K562 (cell line): ENCODE results near the gene NTRK2. TPM values are rescaled to one million over a fixed set of nuclear protein-coding genes. Genes with fewer than 3 reads are reported as not detected.

Experiments
- ATAC-seq: fragments of 200-7000 bp; cut with Tn5 transposase; 3 replicates; pipeline ENCODE4 v1.9.1; 2020; ENCODE audit warnings: moderate library complexity
- BruUV-seq: library from RNA; stranded (reverse); fragments of 400-500 nt; replicated peaks from 2 replicates; lab custom pipeline; 2021; lab: Mats Ljungman, UMichigan
- CTCF ChIA-PET: fragments of 300-600 bp; formaldehyde crosslinking; extraction: SDS; loops from one replicate; lab custom pipeline; 2021; ENCODE audit warnings: low intra/inter-chr PET ratio; lab: Yijun Ruan, JAX
- POLR2A ChIA-PET: fragments of 300-600, 350-650 bp; sonication (Branson Sonifier 250); formaldehyde crosslinking; extraction: SDS; loops from one replicate; lab custom pipeline; 2021; ENCODE audit warnings: antibody characterized with exemption, inconsistent platforms; lab: Yijun Ruan, JAX
- DNase-seq, 4 experiments: peaks; one replicate each; pipeline versions ENCODE4 v3.0.0 to v3.0.0-alpha.2; 2011 to 2018; ENCODE audit warnings: low spot score in 3 of 4, mixed read lengths in 3 of 4; ENCODE audit errors: extremely low read depth in 1 of 4
- FAIRE-seq: peaks from 2 replicates; lab custom pipeline; 2011; peaks lifted over from hg19 to GRCh38; lab: Jason Lieb, UNC
- H2AFZ ChIP-seq: 2 replicates; pipeline ENCODE4 v1.6.0; 2011; ENCODE audit warnings: low read depth, low read length, control low read depth, inconsistent platforms
- H3K27ac ChIP-seq: fragments of 200-600 bp; 3 replicates; pipeline ENCODE4 v1.8.0; 2011; ENCODE audit warnings: low read depth, mild to moderate bottlenecking, control low read depth, inconsistent platforms, low read length, moderate library complexity, mixed read lengths; ENCODE audit errors: extremely low read depth
- H3K27me3 ChIP-seq, 2 experiments: fragments of 300-600 bp in 1 of 2; 2 replicates in 1 of 2; 3 replicates in 1 of 2; pipeline versions ENCODE4 v1.6.0 to v1.8.0; 2011; ENCODE audit warnings: inconsistent platforms in 2 of 2, low read length in 2 of 2, mild to moderate bottlenecking in 1 of 2, mixed read lengths in 1 of 2, moderate library complexity in 1 of 2; ENCODE audit not compliant: control insufficient read depth in 2 of 2, insufficient read depth in 2 of 2
- H3K36me3 ChIP-seq: fragments of 300-600 bp; 3 replicates; pipeline ENCODE4 v1.8.0; 2011; ENCODE audit warnings: mild to moderate bottlenecking, low read length, inconsistent platforms; ENCODE audit not compliant: control insufficient read depth, insufficient read depth
- H3K4me1 ChIP-seq, 2 experiments: fragments of 200-600 bp in 1 of 2; replicated peaks in 1 of 2; 2 replicates in 1 of 2; 3 replicates in 1 of 2; pipeline versions ENCODE4 v1.5.1 to v1.8.0; 2011; ENCODE audit warnings: inconsistent platforms in 2 of 2, low read length in 2 of 2, mild to moderate bottlenecking in 1 of 2, mixed read lengths in 1 of 2, moderate library complexity in 1 of 2; ENCODE audit not compliant: control insufficient read depth in 2 of 2, insufficient read depth in 2 of 2
- H3K4me2 ChIP-seq: 2 replicates; pipeline ENCODE4 v1.6.1; 2011; ENCODE audit warnings: low read length, control low read depth, inconsistent platforms, mixed read lengths; ENCODE audit not compliant: insufficient read depth
- H3K4me3 ChIP-seq: fragments of 200-600 bp; sonication (generic), shearing (Covaris generic); 2 replicates; pipeline ENCODE4 v1.5.1; 2016; ENCODE audit warnings: control low read depth, inconsistent platforms
- H3K79me2 ChIP-seq: fragments of 200-600 bp; 3 replicates; pipeline ENCODE4 v1.8.0; 2011; ENCODE audit warnings: low read length, inconsistent platforms; ENCODE audit not compliant: control insufficient read depth, insufficient read depth
- H3K9ac ChIP-seq, 2 experiments: 2 replicates each; pipeline versions ENCODE4 v1.6.0 to v1.6.1; 2011; ENCODE audit warnings: low read depth in 2 of 2, low read length in 2 of 2, control low read depth in 1 of 2, inconsistent platforms in 1 of 2, mild to moderate bottlenecking in 1 of 2, mixed read lengths in 1 of 2; ENCODE audit not compliant: insufficient read depth in 1 of 2
- H3K9me1 ChIP-seq: one replicate; pipeline ENCODE4 v1.6.0; 2011; ENCODE audit warnings: inconsistent platforms, mild to moderate bottlenecking, low read length, moderate library complexity; ENCODE audit not compliant: control insufficient read depth, insufficient read depth
- H3K9me3 ChIP-seq: replicated peaks from 2 replicates; pipeline ENCODE4 v1.5.1; 2011; ENCODE audit warnings: low read depth, low read length, inconsistent platforms; ENCODE audit not compliant: control insufficient read depth, insufficient read depth
- H4K20me1 ChIP-seq: replicated peaks from 2 replicates; pipeline ENCODE4 v1.6.1; 2011; ENCODE audit warnings: low read length, inconsistent platforms, mixed read lengths; ENCODE audit not compliant: control insufficient read depth, insufficient read depth
- MYNN ChIP-seq, 2 experiments: sonication (generic); formaldehyde crosslinking in 1 of 2; IDR thresholded peaks; 2 replicates each; pipeline versions ENCODE4 v1.5.0 to v1.6.1; 2016 to 2020; ENCODE audit warnings: antibody characterized with exemption in 1 of 2, missing genetic modification reagents in 1 of 2
- NCOA4 ChIP-seq: fragments of 450-650 bp; IDR thresholded peaks from 2 replicates; pipeline ENCODE4 v1.6.1; 2018; ENCODE audit warnings: mild to moderate bottlenecking; ENCODE audit not compliant: partially characterized antibody
- NONO ChIP-seq, 2 experiments: fragments of 200-400 bp in 1 of 2; fragments of 450-650 bp in 1 of 2; formaldehyde crosslinking in 1 of 2; IDR thresholded peaks; 2 replicates each; pipeline ENCODE4 v1.6.1; 2017; ENCODE audit warnings: low read depth in 2 of 2, mild to moderate bottlenecking in 2 of 2, moderate library complexity in 2 of 2, low read length in 1 of 2
- POLR3G ChIP-seq: IDR thresholded peaks from 2 replicates; pipeline ENCODE4 v1.6.1; 2011; ENCODE audit not compliant: insufficient read length, insufficient replicate concordance; ENCODE audit errors: extremely low read depth
- RBM14 ChIP-seq: fragments of 200-400 bp; formaldehyde crosslinking; IDR thresholded peaks from 2 replicates; pipeline ENCODE4 v1.6.1; 2018; ENCODE audit warnings: low read depth, mild to moderate bottlenecking, low read length, moderate library complexity, borderline replicate concordance; ENCODE audit not compliant: insufficient read depth
- RUNX1 ChIP-seq: sonication (generic); IDR thresholded peaks from 2 replicates; pipeline ENCODE4 v1.6.1; 2016; ENCODE audit warnings: antibody characterized with exemption, low read depth
- SRSF7 ChIP-seq: fragments of 200-400 bp; formaldehyde crosslinking; optimal IDR thresholded peaks from 2 replicates; pipeline ENCODE3; 2017; ENCODE audit warnings: mild to moderate bottlenecking, low read depth, low read length
- WGBS: fragments of 100-300 bp; shearing (Covaris generic); methylation state at CpG from one replicate; pipeline ENCODE4 v1.1.6; 2016; ENCODE audit warnings: low coverage, mixed read lengths; ENCODE audit not compliant: insufficient coverage; ENCODE audit errors: missing lambda C conversion rate; 5-methylcytosine and 5-hydroxymethylcytosine counted together
- in situ Hi-C: fragments of 300-500 bp; cut with MboI; formaldehyde crosslinking; loops from 4 replicates; pipeline ENCODE4 v1.15.0; 2018; ENCODE audit warnings: inconsistent platforms, mixed read lengths
- intact Hi-C: fragments of 100-400 bp; cut with micrococcal nuclease; formaldehyde crosslinking; loops from 2 replicates; pipeline ENCODE4 v1.14.2; 2022
- polyA plus RNA-seq, 8 experiments: library from polyadenylated mRNA; depleted of rRNA in 4 of 8; stranded (reverse) in 5 of 8; unstranded in 3 of 8; fragments of >200 nt; fragmentation: Nextera tagmentation in 2 of 8; fragmentation: Illumina TruSeq in 1 of 8; extraction: Ambion mirVana in 2 of 8; extraction: Trizol in 1 of 8; gene quantifications; 2 replicates each; pipeline versions ENCODE4 v1.2.1 to v1.2.3, GENCODE V29; 2011 to 2014; ENCODE audit warnings: inconsistent platforms in 1 of 8, missing spikeins in 1 of 8
- total RNA-seq, 7 experiments: library from RNA; depleted of rRNA in 6 of 7; stranded (reverse); fragments of >200 nt in 6 of 7; fragmentation: Illumina TruSeq in 2 of 7; extraction: Trizol in 2 of 7; gene quantifications; 2 replicates each; pipeline versions ENCODE4 v1.2.1 to v1.2.3, GENCODE V29; 2011 to 2021; ENCODE audit warnings: low replicate concordance in 1 of 7
- TF ChIP-seq, protein P1 (sequence below): fragments of 450-650 bp; IDR thresholded peaks from 2 replicates; pipeline ENCODE4 v1.6.1; 2016; ENCODE audit warnings: borderline replicate concordance

NTRK2 gene
- total and polyA plus RNA-seq, 9 of the 15 experiments (the other 6 are each of a cell fraction or from before 2014, with no cell fraction given): not detected

DNA sequence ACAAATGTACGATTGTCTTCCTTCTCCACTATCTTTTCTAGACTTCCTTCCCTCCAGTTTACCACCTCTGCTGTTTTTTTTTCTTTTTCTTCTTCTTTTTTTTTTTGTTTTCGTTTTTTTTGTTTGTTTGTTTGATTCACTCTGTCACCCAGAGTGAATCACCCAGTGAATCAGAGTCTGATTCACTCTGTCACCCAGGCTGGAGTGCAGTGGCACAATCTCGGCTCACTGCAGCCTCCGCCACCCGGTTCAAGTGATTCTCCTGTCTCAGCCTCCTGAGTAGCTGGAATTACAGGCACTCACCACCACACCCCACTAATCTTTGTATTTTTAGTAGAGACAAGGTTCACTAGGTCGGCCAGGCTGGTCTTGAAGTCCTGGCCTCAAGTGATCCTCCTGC lies 375.7 kb downstream of the NTRK2 start:
- no peaks in the 10 kb centered on the region for H3K36me3 ChIP-seq
- H3K9ac ChIP-seq: no peak overlapping the region
- H3K4me1 ChIP-seq: no peaks in the 10 kb centered on the region
- intact Hi-C loops: no loop called here
- H2AFZ ChIP-seq: no peak overlapping the region
- no TSS peak for BruUV-seq
- FAIRE-seq (no peak), ATAC-seq (no peak), DNase-seq (no peak)
- no peaks in the 10 kb centered on the region for H3K9me1 ChIP-seq
- in situ Hi-C loops: no loop called here
- H3K4me2 ChIP-seq: no peak overlapping the region
- no peak for TF ChIP-seq SRSF7
- TF ChIP-seq RUNX1: no peak
- no peak for TF ChIP-seq NONO (IDR thresholded peaks at IDR 0.05; ENCODE audit: low read depth in 2 of 2, low read length in 1 of 2)
- TF ChIP-seq, protein P1, sequence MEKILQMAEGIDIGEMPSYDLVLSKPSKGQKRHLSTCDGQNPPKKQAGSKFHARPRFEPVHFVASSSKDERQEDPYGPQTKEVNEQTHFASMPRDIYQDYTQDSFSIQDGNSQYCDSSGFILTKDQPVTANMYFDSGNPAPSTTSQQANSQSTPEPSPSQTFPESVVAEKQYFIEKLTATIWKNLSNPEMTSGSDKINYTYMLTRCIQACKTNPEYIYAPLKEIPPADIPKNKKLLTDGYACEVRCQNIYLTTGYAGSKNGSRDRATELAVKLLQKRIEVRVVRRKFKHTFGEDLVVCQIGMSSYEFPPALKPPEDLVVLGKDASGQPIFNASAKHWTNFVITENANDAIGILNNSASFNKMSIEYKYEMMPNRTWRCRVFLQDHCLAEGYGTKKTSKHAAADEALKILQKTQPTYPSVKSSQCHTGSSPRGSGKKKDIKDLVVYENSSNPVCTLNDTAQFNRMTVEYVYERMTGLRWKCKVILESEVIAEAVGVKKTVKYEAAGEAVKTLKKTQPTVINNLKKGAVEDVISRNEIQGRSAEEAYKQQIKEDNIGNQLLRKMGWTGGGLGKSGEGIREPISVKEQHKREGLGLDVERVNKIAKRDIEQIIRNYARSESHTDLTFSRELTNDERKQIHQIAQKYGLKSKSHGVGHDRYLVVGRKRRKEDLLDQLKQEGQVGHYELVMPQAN: no peak
- TF ChIP-seq NCOA4: no peak
- no peak for TF ChIP-seq RBM14
- no peak for TF ChIP-seq MYNN (IDR thresholded peaks at IDR 0.05)
- no peak for TF ChIP-seq MYNN (CRISPR knock-in tag; IDR thresholded peaks at IDR 0.05)
- no peak for TF ChIP-seq POLR3G
- POLR2A ChIA-PET: no interaction called here
- no peaks in the 10 kb centered on the region for H3K79me2 ChIP-seq
- H3K27ac ChIP-seq: no peak overlapping the region
- no peak overlapping the region for H3K4me3 ChIP-seq
- H3K9me3 ChIP-seq: no peaks in the 10 kb centered on the region
- CTCF ChIA-PET: no interaction called here
- WGBS: 0% methylated on average over 1 of the region's 6 CpGs
- no peaks in the 10 kb centered on the region for H4K20me1 ChIP-seq
- no peaks in the 10 kb centered on the region for H3K27me3 ChIP-seq
